ENCODE data around the gene HDAC4.
A peak's percentile ranks its signal among the peaks of the same experiment; 100 is the strongest.

The HDAC4 gene

GRCh38 chr2:239093952-239094351 is 306.9 kb downstream of the HDAC4 start:
- no peak for DNase-seq

DNA sequence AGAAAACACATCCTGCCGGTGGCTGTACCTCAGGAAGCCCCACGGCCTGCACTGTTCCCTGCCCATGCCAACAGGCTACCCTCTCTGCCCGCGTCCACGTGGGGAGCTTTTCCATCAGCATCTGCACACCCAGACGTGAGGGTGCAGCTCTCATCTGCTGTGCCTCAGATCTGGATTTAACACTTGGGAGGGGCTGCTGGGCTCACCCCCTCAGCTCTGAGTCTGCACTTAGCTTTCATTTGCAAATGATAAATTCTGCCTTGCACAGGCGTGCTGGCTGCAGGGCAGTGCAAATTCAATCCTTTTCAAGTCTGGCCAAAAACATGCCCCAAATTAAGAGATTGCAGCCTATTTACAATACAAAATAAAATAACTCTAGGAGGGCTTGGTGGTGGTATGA is 307.3 kb downstream of the HDAC4 start:
- no peak for DNase-seq

DNA sequence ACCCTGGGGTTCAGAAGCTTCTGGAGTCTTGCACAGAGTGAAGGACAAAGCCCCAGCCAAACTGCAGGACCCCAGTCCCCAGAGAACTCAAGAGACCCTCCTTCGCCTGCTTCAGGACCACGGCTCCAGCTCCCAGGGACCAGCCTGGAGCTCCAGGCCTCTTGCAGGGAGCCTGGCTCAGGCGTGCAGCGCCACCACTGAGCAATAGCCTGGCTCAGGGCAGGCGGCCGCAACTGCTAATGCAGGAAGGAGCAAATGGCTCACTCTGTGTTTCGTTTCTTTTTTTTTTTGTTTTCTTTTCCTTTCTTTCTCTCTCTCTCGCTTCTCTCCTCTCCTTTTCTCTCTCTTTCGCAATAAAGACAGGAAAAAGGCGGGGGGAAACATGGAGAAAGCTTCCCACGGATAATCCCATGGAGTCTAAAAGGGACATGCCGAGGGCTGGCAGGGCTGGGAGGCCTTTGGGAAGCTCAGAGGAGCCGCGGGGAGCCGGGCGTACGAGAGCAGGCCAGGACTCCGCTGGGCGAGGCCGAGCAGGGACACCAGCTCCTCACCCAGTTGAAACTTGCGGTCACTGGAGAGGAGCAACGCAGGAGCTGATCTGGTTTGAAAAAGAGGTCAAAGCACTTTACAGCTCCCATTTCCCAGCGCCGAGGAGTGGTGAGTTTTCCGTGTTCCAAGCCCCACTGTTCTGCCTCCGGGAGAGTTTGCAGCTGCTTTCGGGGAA is 308.1 kb downstream of the HDAC4 start:
- DNase-seq, result no peak

GRCh38 chr2:239089884-239090283 is 310.9 kb downstream of the HDAC4 start:
- DNase-seq, result no peak

DNA sequence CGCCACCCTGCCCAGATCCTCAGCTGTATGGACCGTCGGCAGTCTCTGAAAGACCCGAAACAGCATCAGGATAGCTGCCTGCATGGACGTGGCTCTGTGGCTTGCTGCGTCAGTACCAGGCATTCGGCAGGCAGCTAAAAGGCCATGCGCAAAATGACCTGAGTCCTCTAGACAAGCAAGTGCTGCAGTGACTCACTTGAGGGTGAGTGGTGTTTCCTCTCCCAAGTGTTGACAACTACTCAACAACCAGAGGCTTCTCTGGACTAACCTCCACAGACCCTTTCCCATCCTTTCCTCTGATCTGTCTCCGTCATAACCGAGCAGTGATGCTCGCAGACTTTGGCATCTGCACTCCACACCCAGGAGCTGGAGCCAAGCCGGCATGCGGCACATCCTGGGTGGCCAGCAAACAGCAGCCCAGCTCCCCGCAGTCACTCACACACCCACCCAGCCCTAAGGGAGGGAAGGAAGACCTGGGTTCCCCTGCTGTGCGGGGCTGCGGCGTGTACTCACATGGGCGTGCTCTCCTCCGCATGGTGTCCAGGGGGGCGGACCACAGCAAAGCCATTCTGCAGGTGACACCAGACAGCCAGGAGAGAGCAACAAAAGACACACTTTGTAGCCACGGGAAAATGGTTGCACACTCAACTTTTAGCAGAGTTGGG is 313.6 kb downstream of the HDAC4 start:
- DNase-seq, result no peak

- DNase-seq, result peak; percentile 2
Observed at GRCh38 chr2:239086325-239087020, 314.3 kb downstream of the HDAC4 start.

DNA sequence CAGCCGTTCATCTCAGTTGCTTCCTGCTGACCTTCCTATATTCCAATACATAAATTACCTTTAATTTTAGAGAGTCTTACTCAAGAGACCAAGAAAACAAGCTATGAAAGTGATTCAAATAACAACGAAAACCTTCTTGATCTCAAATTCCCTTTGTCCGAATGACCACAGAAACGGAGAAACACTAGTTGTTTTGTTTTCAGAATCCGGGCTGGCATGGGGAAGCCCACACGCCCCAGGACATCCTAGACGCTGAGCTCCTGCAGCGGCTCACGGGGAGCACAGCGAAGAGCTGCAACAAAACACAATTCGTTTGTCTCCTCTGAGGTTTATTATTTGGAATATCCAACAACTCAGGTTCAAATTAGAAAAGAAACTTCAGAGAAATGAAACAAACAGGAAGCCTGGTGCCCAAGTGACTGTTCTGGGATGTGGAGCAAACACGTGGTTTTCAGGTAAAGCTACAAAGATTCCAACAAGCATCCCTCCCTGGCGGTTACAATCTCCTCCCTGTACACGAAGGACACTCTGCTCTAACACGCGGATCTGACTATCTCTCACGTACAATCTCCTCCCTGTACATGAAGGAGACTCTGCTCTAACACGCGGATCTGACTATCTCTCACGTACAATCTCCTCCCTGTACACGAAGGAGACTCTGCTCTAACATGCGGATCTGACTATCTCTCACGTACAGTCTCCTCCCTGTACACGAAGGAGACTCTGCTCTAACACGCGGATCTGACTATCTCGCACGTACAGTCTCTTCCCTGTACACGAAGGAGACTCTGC is 315.4 kb downstream of the HDAC4 start:
- no peak for DNase-seq

DNA sequence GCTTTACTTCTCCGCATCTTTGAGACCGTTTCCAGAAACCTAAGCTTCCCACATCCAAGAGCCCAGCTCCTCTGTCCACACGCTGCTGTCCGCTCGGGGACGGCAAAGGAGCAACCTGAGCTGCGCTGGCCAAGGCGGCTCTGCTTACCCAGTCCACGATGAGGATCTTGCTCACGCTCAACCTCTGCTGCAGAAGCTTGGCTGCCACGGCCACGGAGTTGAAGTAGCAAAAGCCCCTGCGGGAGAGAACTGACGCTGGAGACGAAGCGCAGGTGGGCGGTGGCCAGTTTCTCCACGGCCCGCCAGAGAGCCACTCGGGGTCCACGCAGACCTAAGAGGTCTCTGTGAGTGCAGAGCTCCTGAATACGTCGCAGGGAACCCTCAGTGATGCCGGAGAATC is 316.8 kb downstream of the HDAC4 start:
- DNase-seq, result no peak

DNA sequence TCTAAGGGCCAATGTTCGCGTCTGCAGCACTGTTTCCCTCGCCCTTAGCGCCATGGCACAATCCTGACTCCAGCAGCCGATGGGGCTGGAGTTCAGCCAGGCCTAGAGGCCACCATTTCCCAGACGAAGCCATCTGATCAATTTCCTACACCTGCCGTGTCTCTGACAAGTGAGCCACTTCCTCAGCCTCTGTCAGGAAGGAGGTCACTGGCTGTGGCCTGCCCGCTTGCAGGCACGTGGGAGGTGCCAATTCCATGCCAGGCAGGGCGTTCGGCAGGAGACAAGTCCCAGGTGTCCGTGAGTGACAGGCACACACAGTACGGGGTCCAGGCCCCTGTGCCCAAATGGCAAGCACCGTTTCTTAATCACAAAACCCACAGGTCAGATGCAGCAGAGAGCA is 318.4 kb downstream of the HDAC4 start:
- DNase-seq, result no peak

DNA sequence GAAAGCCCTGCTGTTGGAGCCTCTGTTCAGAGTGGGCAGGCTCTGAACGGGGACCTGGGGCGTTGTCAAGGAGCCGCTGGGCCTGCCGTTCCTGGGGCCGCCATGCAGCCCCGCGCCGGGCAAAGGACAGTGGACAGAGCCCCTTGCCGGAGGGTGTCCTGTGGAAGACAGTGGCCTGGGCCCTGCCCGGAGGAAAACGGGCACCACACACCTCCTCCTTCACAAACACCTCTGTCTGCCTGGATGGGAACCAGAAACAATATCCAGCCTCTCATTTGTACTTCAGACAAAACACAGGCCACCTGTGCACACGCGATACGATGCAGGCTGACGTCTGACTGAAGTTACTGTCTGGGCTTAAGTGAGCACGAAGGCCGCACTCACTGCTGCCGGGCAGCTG is 319.2 kb downstream of the HDAC4 start:
- DNase-seq, result no peak

- no peak for DNase-seq
Observed at GRCh38 chr2:239081046-239081445, 319.8 kb downstream of the HDAC4 start.

- no peak for DNase-seq
Observed at GRCh38 chr2:239079671-239080294, 321.0 kb downstream of the HDAC4 start.

DNA sequence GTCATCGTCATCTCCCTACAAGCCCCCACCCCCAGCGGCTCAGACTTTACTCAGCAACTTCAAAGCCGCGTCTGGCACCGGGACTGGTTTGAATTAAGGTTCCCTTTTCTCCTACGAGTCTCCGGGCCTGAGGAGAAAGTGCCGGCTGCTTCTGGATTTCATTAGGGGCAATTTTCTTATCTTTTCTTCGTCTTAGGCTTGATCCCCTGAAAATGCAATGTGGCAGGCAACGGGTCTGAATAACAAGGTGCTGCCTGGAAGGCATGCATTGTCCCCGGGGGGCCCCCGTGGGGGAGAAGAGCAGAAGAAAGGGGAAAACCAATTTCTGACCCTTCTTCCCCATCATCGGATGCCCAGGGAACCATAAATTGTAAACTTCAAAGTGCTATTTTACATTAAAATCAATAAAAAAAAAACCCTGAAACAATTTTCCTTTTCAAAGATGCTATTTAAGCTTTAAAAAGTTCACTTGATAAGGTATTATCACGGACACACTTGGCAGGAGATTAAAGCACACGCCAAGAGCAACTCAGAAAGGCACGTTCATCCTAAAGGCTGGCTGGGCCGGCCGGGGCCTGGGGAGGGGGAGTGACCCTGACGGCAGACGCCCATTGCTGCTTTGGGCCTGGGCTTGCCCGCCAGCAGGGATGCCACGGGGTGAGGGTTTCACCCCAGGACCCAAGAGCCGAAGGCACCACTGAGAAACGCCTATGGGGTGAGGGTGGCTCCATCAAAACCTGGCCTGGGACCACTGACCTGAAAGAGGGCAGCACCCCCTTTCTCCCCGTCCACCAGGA is 322.5 kb downstream of the HDAC4 start:
- DNase-seq, result no peak

DNA sequence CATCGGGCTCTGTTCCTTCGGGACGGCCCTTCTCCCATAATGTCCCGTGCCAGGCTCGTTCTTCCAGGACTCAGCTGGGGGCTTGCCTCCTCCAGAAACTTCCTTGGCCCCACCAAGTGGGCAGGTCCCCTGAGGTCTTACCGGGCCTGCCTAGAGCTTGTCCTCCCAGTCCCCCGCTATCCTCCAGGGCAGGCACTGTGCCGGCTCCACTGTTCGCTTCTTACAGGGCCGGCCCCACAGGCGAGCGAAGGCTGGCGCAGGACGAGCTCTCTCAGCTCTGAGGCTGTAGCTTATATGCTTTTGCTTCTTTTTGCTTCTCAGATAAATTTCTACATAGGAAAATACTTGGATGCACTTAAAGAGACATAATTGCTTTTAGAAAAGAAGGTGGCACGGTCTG is 323.6 kb downstream of the HDAC4 start:
- no peak for DNase-seq

- no peak for DNase-seq
Observed at GRCh38 chr2:239075918-239076758, 324.7 kb downstream of the HDAC4 start.

- DNase-seq, result no peak
Observed at GRCh38 chr2:239073745-239074530, 326.9 kb downstream of the HDAC4 start.

DNA sequence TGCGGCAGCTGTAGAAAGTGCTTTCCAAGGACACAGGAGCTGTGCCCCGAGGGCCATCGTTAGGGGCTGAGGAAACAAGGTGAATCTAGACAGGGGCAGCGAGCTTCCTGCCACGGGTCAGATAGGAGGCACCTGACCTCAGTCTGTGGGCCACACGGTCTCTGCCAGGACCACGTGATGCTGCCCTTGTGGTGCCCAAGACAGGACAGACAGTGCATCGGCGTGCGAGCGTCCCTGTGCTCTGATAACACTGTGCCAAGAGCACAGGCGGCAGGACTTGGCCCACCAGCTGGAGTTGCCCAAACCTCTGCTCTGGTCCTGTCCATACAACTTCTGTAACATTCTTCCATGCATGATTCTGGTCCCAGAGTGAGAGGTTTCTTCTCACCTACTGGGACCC is 327.6 kb downstream of the HDAC4 start:
- no peak for DNase-seq

DNA sequence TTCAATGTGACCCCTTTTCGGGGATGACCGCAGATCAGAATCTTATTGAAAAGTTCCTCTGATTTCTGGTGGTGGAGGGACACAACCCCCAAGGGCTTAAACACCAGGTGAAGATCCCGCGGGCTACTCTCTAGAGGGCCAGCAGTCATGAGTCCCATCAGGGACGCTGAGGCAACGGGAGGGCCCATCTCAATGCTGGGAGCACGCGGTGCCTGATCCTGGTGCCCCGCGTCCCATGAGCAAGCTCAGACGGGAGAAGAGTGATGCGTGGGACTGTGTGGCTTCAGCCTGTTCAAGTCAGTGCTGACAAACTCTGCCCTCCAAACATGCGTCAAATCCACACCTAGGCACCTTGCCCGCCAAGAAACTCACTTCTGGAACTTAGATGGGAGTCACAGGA is 328.0 kb downstream of the HDAC4 start:
- DNase-seq, result no peak

GRCh38 chr2:239070466-239070865 is 330.4 kb downstream of the HDAC4 start:
- no peak for DNase-seq

Measured in DMS79 treated with DMSO at 0.1 percent for 48 hours (cell line).